Right lung (tissue), 5 donors: ENCODE results near the gene MTFP1. TPM values are rescaled to one million over a fixed set of nuclear protein-coding genes. Genes with fewer than 3 reads are reported as not detected.
A peak's percentile ranks its signal among the peaks of the same experiment; 100 is the strongest.
"Not testable (repeated sequence)": the region's sequence is repeated elsewhere in the genome, so short reads cannot be mapped to it uniquely, and the experiment has no call there.

ENCODE experiments used
- DNase-seq, 2 donors: peaks; one replicate each; pipeline ENCODE4 v3.0.0-alpha.2; 2013
- polyA plus RNA-seq, 5 donors: library from polyadenylated mRNA; unstranded; fragments of 120-200 nt; gene quantifications; one replicate each; pipeline versions ENCODE4 v1.2.1 to v1.2.3, GENCODE V29; 2013; ENCODE audit warnings: inconsistent platforms in 1 of 5, low replicate concordance in 1 of 5; ENCODE audit not compliant: insufficient read length in 5 of 5, insufficient read depth in 1 of 5

MTFP1 gene
- polyA plus RNA-seq, 5 donors, result 3.8 to 10.7 (median 6.7) TPM

DNA sequence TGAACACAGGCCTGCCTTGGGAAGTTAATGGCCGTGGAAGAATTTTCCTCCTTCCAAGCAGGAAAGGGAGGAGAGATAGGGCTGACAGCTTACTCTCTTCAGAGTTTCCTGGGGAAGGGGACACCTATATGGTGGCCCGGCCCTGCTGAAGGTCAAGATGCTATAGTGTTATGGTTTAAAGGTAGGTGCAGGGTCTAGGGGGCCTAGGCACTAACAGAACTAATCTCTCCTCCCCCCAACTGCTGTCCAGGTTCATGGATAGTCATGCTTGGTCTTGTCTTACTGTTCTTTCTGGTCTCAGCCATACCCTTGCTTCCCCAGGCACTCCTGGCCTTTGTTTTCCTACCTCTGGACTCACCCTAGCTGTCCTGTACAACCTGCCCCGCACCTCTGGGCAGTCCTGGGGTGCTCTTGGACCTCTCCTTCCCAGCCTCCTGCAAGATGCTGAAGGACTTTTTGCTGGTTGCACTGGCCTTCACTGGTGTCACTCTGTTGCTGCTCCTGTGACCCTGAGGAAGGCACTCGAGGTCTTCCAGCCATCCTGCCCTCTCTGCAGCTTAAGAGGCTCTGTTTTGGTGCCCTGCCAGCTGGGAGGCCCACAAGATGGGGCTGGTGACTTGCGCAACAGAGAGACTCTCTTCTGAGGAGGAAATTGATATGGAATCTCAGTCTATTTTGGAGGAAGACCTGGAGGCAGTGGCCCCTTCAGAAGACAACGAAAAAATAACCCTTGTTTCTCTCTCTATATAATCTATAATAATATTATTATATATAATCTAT lies 28.4 kb downstream of the MTFP1 start:
- DNase-seq, result peak in 1 of 2 donors; percentile 13

GRCh38 chr22:30455075-30455840 lies 29.7 kb downstream of the MTFP1 start:
- no peak for DNase-seq

- no peak for DNase-seq
Observed at GRCh38 chr22:30457981-30458380, 32.4 kb downstream of the MTFP1 start.

GRCh38 chr22:30459181-30460052 lies 33.8 kb downstream of the MTFP1 start:
- DNase-seq, result peak in 1 of 2 donors; percentile 18

DNA sequence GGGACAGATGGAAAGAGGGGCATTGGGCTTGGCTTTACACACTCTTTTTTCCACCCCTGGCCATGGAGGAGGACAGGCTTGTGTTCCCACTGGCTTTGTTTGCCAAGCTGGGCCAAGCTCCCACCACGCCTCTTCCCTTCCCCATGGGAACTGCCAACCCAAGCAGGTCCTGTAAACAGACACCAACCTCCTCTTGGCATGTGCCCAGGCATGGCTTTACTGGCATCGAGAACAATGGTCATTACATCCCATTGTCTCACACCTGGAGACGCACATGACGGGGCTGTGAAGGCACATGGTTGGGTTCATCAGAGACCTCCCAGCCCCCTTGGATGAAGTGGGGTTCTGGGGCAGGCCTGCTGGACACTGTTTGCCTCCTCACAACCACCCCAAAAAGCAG lies 34.6 kb downstream of the MTFP1 start:
- DNase-seq, result no peak

DNA sequence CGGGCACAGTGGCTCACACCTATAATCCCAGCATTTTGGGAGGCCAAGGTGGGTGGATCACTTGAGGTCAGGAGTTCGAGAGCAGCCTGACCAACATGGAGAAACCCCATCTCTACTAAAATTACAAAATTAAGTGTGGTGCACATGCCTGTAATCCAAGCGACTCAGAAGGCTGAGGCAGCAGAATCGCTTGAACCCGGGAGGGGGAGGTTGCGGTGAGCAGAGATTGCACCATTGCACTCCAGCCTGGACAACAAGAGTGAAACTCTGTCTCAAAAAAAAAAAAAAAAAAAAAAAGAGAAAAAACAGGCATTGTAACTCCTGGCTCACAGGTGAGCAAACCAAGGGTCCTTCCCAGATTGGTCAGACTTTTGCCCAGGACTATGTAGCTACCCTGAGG lies 35.0 kb downstream of the MTFP1 start:
- not testable (repeated sequence) for DNase-seq

- DNase-seq, result no peak
Observed at GRCh38 chr22:30469165-30469564, 43.6 kb downstream of the MTFP1 start.

DNA sequence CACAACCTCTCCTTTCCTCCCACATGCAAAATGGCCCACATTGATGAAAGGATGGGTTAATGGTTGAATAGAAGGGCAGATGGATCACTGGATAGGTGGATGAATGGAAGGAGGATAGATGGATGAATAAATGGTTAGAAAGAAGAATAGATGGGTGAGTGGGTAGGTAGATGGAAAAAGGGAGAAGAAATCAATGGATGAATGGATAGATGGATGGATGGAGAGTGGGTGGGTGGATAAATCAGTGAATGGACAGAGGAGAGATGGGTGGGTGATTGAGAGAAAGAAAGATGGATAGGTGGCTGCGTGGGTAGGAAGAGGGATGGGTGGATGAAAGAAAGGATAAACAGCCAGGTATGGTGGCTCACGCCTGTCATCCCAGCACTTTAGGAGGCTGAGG lies 45.1 kb downstream of the MTFP1 start:
- no peak for DNase-seq

DNA sequence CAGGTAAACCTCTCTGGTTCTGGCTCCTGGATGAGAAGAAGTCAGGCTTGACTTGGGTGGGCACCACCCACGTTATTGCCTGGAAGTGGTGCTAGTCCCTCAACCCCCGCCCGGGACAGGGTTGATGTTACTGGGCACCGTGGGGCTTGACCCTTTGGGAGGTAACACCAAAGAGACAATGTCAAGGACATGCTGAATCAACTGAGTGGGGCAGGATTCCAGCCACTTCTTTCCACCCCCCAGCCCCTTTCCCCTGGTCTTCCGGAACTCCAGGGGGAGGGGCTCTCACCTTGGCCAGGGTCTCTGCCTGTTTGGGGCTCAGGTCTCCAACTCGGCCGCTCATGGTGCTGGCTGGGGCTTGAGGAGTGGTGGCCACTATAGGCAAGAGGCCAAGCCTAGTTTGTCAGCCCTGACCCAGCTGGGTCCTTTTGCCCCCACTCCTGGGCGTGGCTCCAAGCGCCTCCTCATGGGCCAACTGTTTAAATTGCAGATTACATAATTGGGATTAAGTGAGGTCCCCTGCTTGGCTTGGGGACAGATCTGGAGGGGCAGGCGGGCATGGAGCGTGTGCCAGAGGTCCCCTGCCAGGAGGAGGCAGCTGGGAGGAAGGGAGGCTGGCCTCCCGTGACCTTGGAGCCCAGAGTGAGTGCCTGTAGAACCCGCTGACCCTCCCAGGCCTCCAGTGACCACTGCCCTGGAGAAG lies 46.2 kb downstream of the MTFP1 start, which contains the start of gene SEC14L3:
Gene SEC14L3, minus strand, starts transcription at position 402 of the 703 bp plus-strand sequence. Its CDS starts 59 bp downstream, at position 343.
- no peak for DNase-seq

- no peak for DNase-seq
Observed at GRCh38 chr22:30472994-30473720, 47.6 kb downstream of the MTFP1 start.

- DNase-seq, result no peak
Observed at GRCh38 chr22:30474121-30474520, 48.6 kb downstream of the MTFP1 start.

GRCh38 chr22:30474683-30475424 lies 49.3 kb downstream of the MTFP1 start:
- peak; percentile 36 to 42 for DNase-seq

Other genes with a start within 250 kb of the MTFP1 start
- gene LIF, start 179.0 kb upstream of the MTFP1 start, polyA plus RNA-seq, result 1 to 10 TPM; 1.4 to 2.5 (median 1.7) TPM
- gene OSM, start 158.9 kb upstream of the MTFP1 start, polyA plus RNA-seq, result under 1 TPM; 0.06 to 0.86 (median 0.19) TPM
- gene CASTOR1, start 136.3 kb upstream of the MTFP1 start, polyA plus RNA-seq, result 10 to 100 TPM in 4 of 5 donors, 1 to 10 TPM in 1; 8.5 to 18.4 (median 15.2) TPM
- 10 to 100 TPM; 13.3 to 18.4 (median 15.8) TPM for gene TBC1D10A, start 98.8 kb upstream of the MTFP1 start, polyA plus RNA-seq
- gene SF3A1, start 68.9 kb upstream of the MTFP1 start, polyA plus RNA-seq, result 100 to 1,000 TPM; 105 to 165 (median 132) TPM
- gene CCDC157, start 68.8 kb upstream of the MTFP1 start, polyA plus RNA-seq, result 1 to 10 TPM; 4.0 to 8.2 (median 4.9) TPM
- 10 to 100 TPM; 18.3 to 27.8 (median 22.7) TPM for gene RNF215, start 38.4 kb upstream of the MTFP1 start, polyA plus RNA-seq
- 10 to 100 TPM in 3 of 5 donors, 1 to 10 TPM in 2; 8.0 to 12.0 (median 10.7) TPM for gene SEC14L2, start 28.8 kb upstream of the MTFP1 start, polyA plus RNA-seq
- under 1 TPM; 0.14 to 0.26 (median 0.21) TPM for gene SEC14L3, start 46.2 kb downstream of the MTFP1 start, polyA plus RNA-seq
- under 1 TPM; 0.61 to 0.97 (median 0.81) TPM for gene SEC14L4, start 79.9 kb downstream of the MTFP1 start, polyA plus RNA-seq
- gene SEC14L6, start 121.0 kb downstream of the MTFP1 start, polyA plus RNA-seq, result 1 to 10 TPM; 2.3 to 3.7 (median 2.5) TPM
- 10 to 100 TPM in 1 of 5 donors, 1 to 10 TPM in 4; 4.5 to 10.7 (median 7.2) TPM for gene GAL3ST1, start 148.9 kb downstream of the MTFP1 start, polyA plus RNA-seq
- gene PES1, start 166.1 kb downstream of the MTFP1 start, polyA plus RNA-seq, result 10 to 100 TPM; 53.2 to 76.6 (median 63.4) TPM
- 10 to 100 TPM; 21.9 to 41.0 (median 28.1) TPM for gene TCN2, start 181.4 kb downstream of the MTFP1 start, polyA plus RNA-seq
- gene SLC35E4, start 210.0 kb downstream of the MTFP1 start, polyA plus RNA-seq, result 1 to 10 TPM; 1.6 to 3.8 (median 2.2) TPM
- gene DUSP18, start 242.1 kb downstream of the MTFP1 start, polyA plus RNA-seq, result 10 to 100 TPM in 4 of 5 donors, 1 to 10 TPM in 1; 9.3 to 16.7 (median 10.4) TPM